GM19023 (cell line): ENCODE measurements around the gene ZBTB33.

ENCODE experiments used
- ATAC-seq: cut with Tn5 transposase; IDR thresholded peaks from one replicate; pipeline ENCODE4 v1.9.1; 2021; ENCODE audit warnings: mild to moderate bottlenecking, moderate library complexity; ENCODE audit not compliant: unreplicated experiment

ZBTB33 gene, protein sequence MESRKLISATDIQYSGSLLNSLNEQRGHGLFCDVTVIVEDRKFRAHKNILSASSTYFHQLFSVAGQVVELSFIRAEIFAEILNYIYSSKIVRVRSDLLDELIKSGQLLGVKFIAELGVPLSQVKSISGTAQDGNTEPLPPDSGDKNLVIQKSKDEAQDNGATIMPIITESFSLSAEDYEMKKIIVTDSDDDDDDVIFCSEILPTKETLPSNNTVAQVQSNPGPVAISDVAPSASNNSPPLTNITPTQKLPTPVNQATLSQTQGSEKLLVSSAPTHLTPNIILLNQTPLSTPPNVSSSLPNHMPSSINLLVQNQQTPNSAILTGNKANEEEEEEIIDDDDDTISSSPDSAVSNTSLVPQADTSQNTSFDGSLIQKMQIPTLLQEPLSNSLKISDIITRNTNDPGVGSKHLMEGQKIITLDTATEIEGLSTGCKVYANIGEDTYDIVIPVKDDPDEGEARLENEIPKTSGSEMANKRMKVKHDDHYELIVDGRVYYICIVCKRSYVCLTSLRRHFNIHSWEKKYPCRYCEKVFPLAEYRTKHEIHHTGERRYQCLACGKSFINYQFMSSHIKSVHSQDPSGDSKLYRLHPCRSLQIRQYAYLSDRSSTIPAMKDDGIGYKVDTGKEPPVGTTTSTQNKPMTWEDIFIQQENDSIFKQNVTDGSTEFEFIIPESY

GRCh38 chrX:120250522-120251271, at the start of gene ZBTB33:
Gene ZBTB33, plus strand, starts transcription at chrX:120250812. Its CDS starts 2,604 bp downstream, at chrX:120253416.
- ATAC-seq = peak; percentile 96

DNA sequence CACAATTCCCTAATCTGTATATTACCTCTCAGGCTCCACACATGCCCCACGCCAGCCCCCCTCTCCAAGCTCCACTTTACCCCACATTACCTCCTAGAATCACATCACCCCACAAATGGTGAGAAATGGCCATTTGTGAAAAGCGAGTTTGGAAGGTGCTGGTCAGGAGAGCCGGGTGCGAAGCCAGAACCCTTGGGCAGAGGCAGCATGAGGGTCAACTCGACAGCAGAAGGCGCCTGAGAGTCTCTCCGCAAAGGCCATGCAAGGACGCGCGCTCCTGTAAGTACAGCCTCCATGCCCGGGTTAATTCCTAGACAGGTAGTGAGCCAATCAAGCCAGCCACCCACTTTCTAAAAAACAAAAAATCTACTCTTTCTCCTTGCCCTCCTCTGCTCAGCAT, 49.8 kb upstream of the ZBTB33 start:
- no peak for ATAC-seq

DNA sequence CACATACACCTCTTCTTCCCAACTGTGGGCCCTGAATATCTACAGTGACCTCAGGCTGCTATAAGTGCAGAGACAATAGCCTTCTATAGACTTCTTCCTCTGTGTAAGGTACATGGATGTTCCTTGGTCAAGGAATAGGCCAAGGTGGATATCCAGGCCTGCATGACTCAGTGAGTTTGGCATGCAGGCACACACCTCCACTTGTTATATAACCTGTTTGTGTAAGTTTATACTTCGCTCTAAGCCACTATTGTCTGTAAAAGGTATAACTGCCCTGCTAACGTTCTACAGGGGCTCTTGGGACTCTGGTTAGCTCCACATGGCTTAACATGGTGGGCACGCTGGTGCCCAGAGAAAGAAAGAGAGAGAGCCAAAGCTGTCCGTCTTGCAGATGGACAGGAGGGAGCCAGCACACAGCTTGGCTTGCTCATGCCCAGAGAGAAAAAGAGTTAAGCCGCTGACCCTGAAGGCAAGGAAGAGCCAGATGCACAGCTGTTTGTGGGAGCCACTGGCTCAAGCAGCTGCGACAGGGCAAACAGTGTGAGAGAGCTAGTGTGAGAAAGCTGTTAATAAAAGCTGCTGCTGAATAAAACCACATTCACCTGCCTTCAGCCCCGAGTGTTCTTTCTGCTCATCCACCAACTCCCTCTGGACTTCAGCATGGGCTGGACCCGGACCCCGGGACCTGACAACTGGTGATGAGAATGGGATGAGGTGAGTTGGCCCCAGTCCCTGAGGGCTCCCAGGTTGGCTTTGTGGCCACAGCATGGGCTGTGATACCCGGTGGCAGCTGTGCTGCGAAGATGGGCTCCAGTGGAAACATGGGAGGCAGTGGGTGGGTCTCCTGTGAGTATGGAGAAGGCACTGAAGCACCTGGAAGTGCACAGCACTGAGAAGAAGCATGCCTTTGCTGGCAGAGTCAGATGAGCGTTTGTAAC, 44.5 kb upstream of the ZBTB33 start:
- ATAC-seq = no peak

- no peak for ATAC-seq
Observed at GRCh38 chrX:120207009-120207605, 43.5 kb upstream of the ZBTB33 start.

GRCh38 chrX:120213438-120214265, 37.0 kb upstream of the ZBTB33 start:
- peak; percentile 89 for ATAC-seq

GRCh38 chrX:120223374-120223773, 27.2 kb upstream of the ZBTB33 start:
- no peak for ATAC-seq

GRCh38 chrX:120224388-120224787, 26.2 kb upstream of the ZBTB33 start:
- ATAC-seq = no peak

DNA sequence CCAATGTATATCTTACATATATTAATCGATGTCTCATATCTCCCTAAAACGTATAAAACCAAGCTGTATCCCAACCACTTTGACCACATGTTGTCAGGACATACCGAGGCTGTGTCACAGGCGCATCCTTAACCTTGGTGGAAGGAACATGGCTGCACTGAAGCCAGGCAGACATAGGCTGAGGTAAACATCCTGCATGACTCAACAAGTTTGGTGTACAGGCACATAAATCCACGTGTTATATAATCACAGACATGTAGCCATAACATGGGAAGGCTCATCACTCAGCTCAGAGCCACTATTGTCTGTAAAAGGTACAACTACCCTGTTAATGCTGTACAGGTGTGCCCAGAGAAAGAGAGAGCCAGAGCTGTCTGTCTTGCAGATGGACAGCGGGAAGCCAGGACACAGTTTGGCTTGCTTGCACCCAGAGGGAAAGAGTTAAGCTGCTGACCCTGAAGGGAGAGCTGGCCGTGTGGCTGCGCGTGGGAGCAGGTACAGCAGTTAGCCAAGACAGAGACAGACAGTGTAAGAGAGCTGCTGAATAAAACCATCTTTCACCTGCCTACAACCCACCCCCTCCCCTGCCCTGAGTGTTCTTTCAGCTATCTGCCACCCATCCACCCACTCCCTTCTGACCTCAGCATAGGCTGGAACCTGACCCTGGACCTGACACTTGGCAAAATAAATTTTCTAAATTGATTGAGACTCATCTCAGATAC, 22.3 kb upstream of the ZBTB33 start:
- ATAC-seq = no peak

DNA sequence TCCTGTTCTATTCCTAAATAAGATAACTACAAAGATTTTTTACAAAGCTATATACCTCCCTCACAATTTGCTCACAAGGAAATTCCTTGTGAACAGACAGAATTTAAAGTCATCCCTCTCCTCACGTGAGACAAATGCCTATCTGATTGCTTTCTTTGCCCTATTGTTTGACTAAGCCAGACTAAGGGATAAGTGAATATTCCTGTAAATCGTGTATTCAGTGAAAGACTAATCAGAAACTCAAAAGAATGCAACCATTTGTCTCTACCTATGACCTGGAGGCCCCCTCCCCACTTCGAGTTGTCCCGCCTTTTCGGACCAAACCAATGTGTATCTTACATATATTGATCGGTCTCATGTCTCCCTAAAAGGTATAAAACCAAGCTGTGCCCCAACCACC, 15.3 kb upstream of the ZBTB33 start:
- no peak for ATAC-seq

GRCh38 chrX:120236687-120237479, 13.7 kb upstream of the ZBTB33 start:
- no peak for ATAC-seq

- ATAC-seq = no peak
Observed at GRCh38 chrX:120238933-120239332, 11.7 kb upstream of the ZBTB33 start.

GRCh38 chrX:120242813-120243212, 7.8 kb upstream of the ZBTB33 start:
- no peak for ATAC-seq

DNA sequence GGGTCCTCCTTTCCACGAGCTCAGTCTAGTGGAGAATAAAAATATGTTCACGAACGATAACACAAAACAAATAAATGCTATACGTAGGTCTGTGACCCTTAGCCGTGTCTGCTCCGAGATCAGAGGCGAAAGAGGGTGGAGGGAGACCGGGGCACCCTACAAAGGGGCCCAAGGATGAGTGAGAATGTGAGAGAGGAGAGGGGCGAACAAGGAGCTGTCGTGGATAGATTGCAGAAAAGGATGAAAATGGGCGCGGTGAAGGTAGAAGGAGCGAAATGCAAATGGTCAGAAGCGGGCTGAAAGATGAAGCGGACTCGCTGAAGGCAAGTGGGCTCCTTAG, 6.2 kb upstream of the ZBTB33 start:
- ATAC-seq = peak; percentile 22

GRCh38 chrX:120244735-120245498, 5.7 kb upstream of the ZBTB33 start:
- ATAC-seq = peak; percentile 80

GRCh38 chrX:120251471-120252011, 929 bp downstream of the ZBTB33 start:
- ATAC-seq = no peak

DNA sequence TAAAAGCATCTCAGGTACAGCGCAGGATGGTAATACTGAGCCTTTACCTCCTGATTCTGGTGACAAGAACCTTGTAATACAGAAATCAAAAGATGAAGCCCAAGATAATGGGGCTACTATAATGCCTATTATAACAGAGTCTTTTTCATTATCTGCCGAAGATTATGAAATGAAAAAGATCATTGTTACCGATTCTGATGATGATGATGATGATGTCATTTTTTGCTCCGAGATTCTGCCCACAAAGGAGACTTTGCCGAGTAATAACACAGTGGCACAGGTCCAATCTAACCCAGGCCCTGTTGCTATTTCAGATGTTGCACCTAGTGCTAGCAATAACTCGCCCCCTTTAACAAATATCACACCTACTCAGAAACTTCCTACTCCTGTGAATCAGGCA, 3.2 kb downstream of the ZBTB33 start:
- no peak for ATAC-seq

- no peak for ATAC-seq
Observed at GRCh38 chrX:120260369-120260768, 9.8 kb downstream of the ZBTB33 start.
